Erythroblast (primary cell): ENCODE measurements around the gene PIK3AP1.

ENCODE experiments used
- GATA1 ChIP-seq: IDR thresholded peaks from 2 replicates; pipeline ENCODE4 v1.6.1; 2011; ENCODE audit warnings: low read depth, mild to moderate bottlenecking, control low read depth, low read length, moderate library complexity
- POLR2A ChIP-seq: IDR thresholded peaks from 2 replicates; pipeline ENCODE4 v1.6.1; 2011; ENCODE audit warnings: mild to moderate bottlenecking, low read length

- TF ChIP-seq POLR2A (no peak), GATA1 (no peak)
Measured at GRCh38 chr10:96598846-96599245, 121.5 kb downstream of the PIK3AP1 start.
